ENCODE results near the gene LSP1. TPM values are rescaled to one million over a fixed set of nuclear protein-coding genes. Genes with fewer than 3 reads are reported as not detected.

Gene LSP1
- total and polyA plus RNA-seq, 2 experiments from 2014 or later, result 29.9 to 47.0 TPM

GRCh38 chr11:1827931-1828330 is 25.0 kb upstream of the LSP1 start:
- H3K4me1 ChIP-seq (ENCODE audit: insufficient read depth), result peaks cover 57% of the 10 kb centered on the region
- DNase-seq (ENCODE audit: low spot score), result no peak
- no peaks in the 10 kb centered on the region for H4K20me1 ChIP-seq (ENCODE audit: insufficient read depth, poor library complexity, severe bottlenecking)
- H3K9me3 ChIP-seq (ENCODE audit: low read depth), result no peaks in the 10 kb centered on the region
- WGBS (ENCODE audit: low lambda C conversion rate, missing lambda C conversion rate), result 87% methylated on average over 19 of the region's 19 CpGs
- no peaks in the 10 kb centered on the region for H3K9me2 ChIP-seq (replicated peaks; ENCODE audit: insufficient read depth)
- no peak overlapping the region for H3K27ac ChIP-seq
- no peak overlapping the region for H3K4me2 ChIP-seq
- no peaks in the 10 kb centered on the region for H3K36me3 ChIP-seq (replicated peaks; ENCODE audit: insufficient read depth, low read depth)
- H2AFZ ChIP-seq, result no peak overlapping the region
- no peak overlapping the region for H3K4me3 ChIP-seq
- TF ChIP-seq, protein P1, sequence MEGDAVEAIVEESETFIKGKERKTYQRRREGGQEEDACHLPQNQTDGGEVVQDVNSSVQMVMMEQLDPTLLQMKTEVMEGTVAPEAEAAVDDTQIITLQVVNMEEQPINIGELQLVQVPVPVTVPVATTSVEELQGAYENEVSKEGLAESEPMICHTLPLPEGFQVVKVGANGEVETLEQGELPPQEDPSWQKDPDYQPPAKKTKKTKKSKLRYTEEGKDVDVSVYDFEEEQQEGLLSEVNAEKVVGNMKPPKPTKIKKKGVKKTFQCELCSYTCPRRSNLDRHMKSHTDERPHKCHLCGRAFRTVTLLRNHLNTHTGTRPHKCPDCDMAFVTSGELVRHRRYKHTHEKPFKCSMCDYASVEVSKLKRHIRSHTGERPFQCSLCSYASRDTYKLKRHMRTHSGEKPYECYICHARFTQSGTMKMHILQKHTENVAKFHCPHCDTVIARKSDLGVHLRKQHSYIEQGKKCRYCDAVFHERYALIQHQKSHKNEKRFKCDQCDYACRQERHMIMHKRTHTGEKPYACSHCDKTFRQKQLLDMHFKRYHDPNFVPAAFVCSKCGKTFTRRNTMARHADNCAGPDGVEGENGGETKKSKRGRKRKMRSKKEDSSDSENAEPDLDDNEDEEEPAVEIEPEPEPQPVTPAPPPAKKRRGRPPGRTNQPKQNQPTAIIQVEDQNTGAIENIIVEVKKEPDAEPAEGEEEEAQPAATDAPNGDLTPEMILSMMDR (IDR thresholded peaks at IDR 0.05; ENCODE audit: poor library complexity), result no peak
- TF ChIP-seq EZH2phosphoT487 (IDR thresholded peaks at IDR 0.05; ENCODE audit: low read depth, severe bottlenecking, unreplicated experiment) (no peak), EZH2 (IDR thresholded peaks at IDR 0.05; ENCODE audit: borderline replicate concordance) (no peak)
- H3K27me3 ChIP-seq, result no peaks in the 10 kb centered on the region
- peaks cover 3% of the 10 kb centered on the region for H3K79me2 ChIP-seq

GRCh38 chr11:1828542-1828941 is 24.3 kb upstream of the LSP1 start:
- H3K79me2 ChIP-seq, result peaks cover 3% of the 10 kb centered on the region
- no peak overlapping the region for H3K27ac ChIP-seq
- no peaks in the 10 kb centered on the region for H3K36me3 ChIP-seq (replicated peaks; ENCODE audit: insufficient read depth, low read depth)
- no peaks in the 10 kb centered on the region for H3K27me3 ChIP-seq
- no peaks in the 10 kb centered on the region for H3K9me2 ChIP-seq (replicated peaks; ENCODE audit: insufficient read depth)
- WGBS (ENCODE audit: low lambda C conversion rate, missing lambda C conversion rate), result 83% methylated on average over 12 of the region's 12 CpGs
- no peaks in the 10 kb centered on the region for H4K20me1 ChIP-seq (ENCODE audit: insufficient read depth, poor library complexity, severe bottlenecking)
- peaks cover 63% of the 10 kb centered on the region for H3K4me1 ChIP-seq (ENCODE audit: insufficient read depth)
- TF ChIP-seq EZH2 (IDR thresholded peaks at IDR 0.05; ENCODE audit: borderline replicate concordance), result no peak
- TF ChIP-seq, protein P1 (IDR thresholded peaks at IDR 0.05; ENCODE audit: poor library complexity), result no peak
- TF ChIP-seq EZH2phosphoT487 (IDR thresholded peaks at IDR 0.05; ENCODE audit: low read depth, severe bottlenecking, unreplicated experiment), result no peak
- no peaks in the 10 kb centered on the region for H3K9me3 ChIP-seq (ENCODE audit: low read depth)
- no peak for DNase-seq (ENCODE audit: low spot score)
- H3K4me2 ChIP-seq, result no peak overlapping the region
- no peak overlapping the region for H3K4me3 ChIP-seq
- no peak overlapping the region for H2AFZ ChIP-seq

- Histone ChIP-seq H3K9me2 (replicated peaks; ENCODE audit: insufficient read depth) (no peaks in the 10 kb centered on the region), H4K20me1 (ENCODE audit: insufficient read depth, poor library complexity, severe bottlenecking) (no peaks in the 10 kb centered on the region), H3K27me3 (no peaks in the 10 kb centered on the region), H3K27ac (no peak overlapping the region), H2AFZ (no peak overlapping the region), H3K4me2 (no peak overlapping the region), H3K9me3 (ENCODE audit: low read depth) (no peaks in the 10 kb centered on the region), H3K4me3 (no peak overlapping the region), H3K4me1 (ENCODE audit: insufficient read depth) (peaks cover 69% of the 10 kb centered on the region), H3K79me2 (peaks cover 3% of the 10 kb centered on the region), H3K36me3 (replicated peaks; ENCODE audit: insufficient read depth, low read depth) (no peaks in the 10 kb centered on the region)
- DNase-seq (ENCODE audit: low spot score), result no peak
- 80% methylated on average over 11 of the region's 11 CpGs for WGBS (ENCODE audit: low lambda C conversion rate, missing lambda C conversion rate)
- TF ChIP-seq, protein P1 (IDR thresholded peaks at IDR 0.05; ENCODE audit: poor library complexity), result no peak
- TF ChIP-seq EZH2 (IDR thresholded peaks at IDR 0.05; ENCODE audit: borderline replicate concordance) (no peak), EZH2phosphoT487 (IDR thresholded peaks at IDR 0.05; ENCODE audit: low read depth, severe bottlenecking, unreplicated experiment) (no peak)
Measured at GRCh38 chr11:1829039-1829820, 23.7 kb upstream of the LSP1 start.
